Neural crest cell (in vitro differentiated cells): ENCODE data around the gene PLXDC2. TPM values are rescaled to one million over a fixed set of nuclear protein-coding genes. Genes with fewer than 3 reads are reported as not detected.

Experiments used
- DNase-seq: peaks from one replicate; pipeline ENCODE4 v3.0.0; 2021; ENCODE audit warnings: low read depth, mixed read lengths, low spot score
- H3K27ac Mint-ChIP-seq: one replicate; pipeline ENCODE4 v1.8.0; 2021; ENCODE audit warnings: mild to moderate bottlenecking, mixed read lengths; ENCODE audit not compliant: unreplicated experiment
- H3K27me3 Mint-ChIP-seq: 2 replicates; pipeline ENCODE4 v1.8.0; 2021; ENCODE audit warnings: low read depth, mild to moderate bottlenecking, mixed read lengths
- H3K36me3 Mint-ChIP-seq: 2 replicates; pipeline ENCODE4 v1.8.0; 2021; ENCODE audit warnings: low read depth, mild to moderate bottlenecking, mixed read lengths
- H3K4me1 Mint-ChIP-seq: 2 replicates; pipeline ENCODE4 v1.8.0; 2021; ENCODE audit warnings: mixed read lengths
- H3K4me3 Mint-ChIP-seq: one replicate; pipeline ENCODE4 v1.8.0; 2021; ENCODE audit warnings: mild to moderate bottlenecking, mixed read lengths
- H3K9me3 Mint-ChIP-seq: 2 replicates; pipeline ENCODE4 v1.8.0; 2021; ENCODE audit warnings: mixed read lengths
- CTCF ChIP-seq: fragments of 200-600 bp; sonication (generic); conservative IDR thresholded peaks from 2 replicates; pipeline ENCODE4 v1.5.0; 2021; ENCODE audit warnings: antibody characterized with exemption, mild to moderate bottlenecking
- total RNA-seq: library from RNA; stranded (reverse); gene quantifications from 2 replicates; pipeline ENCODE4 v1.2.1, GENCODE V29; 2021

PLXDC2 gene
- total RNA-seq, 1 donor from 2014 or later, result 4.0 TPM

- H3K4me1 Mint-ChIP-seq, result no peaks in the 10 kb centered on the region
- no peak for TF ChIP-seq CTCF
- H3K27me3 Mint-ChIP-seq, result no peaks in the 10 kb centered on the region
- DNase-seq, result no peak
- no peak overlapping the region for H3K27ac Mint-ChIP-seq
- peaks cover 5% of the 10 kb centered on the region for H3K9me3 Mint-ChIP-seq
- H3K36me3 Mint-ChIP-seq, result no peaks in the 10 kb centered on the region
- H3K4me3 Mint-ChIP-seq, result no peak overlapping the region
Observed at GRCh38 chr10:19803676-19804075, 12.6 kb upstream of the PLXDC2 start.

DNA sequence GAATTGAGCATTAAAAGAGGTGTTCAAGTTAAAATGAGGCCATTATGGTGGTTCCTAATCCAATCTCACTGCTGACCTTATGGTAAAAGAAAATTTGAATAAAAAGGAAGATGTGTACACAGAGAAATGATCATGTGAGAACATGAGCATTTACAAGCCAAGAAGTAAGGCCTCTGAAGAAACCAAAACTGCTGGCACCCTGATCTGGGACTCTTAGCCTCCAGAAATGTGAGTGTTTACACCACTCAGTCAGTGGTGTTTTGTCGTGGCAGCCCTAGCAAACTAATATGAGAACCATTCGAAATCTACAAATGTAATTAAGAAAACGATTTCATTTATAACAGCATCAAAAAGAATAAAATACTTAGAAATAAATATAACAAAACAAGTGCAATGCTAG lies 6.8 kb upstream of the PLXDC2 start:
- H3K36me3 Mint-ChIP-seq, result no peaks in the 10 kb centered on the region
- no peak overlapping the region for H3K27ac Mint-ChIP-seq
- H3K9me3 Mint-ChIP-seq, result peaks cover 5% of the 10 kb centered on the region
- no peak overlapping the region for H3K4me3 Mint-ChIP-seq
- H3K27me3 Mint-ChIP-seq, result peaks cover 28% of the 10 kb centered on the region
- peaks cover under 1% of the 10 kb centered on the region for H3K4me1 Mint-ChIP-seq
- TF ChIP-seq CTCF, result no peak
- no peak for DNase-seq

GRCh38 chr10:19811540-19811939 lies 4.7 kb upstream of the PLXDC2 start:
- peaks cover 41% of the 10 kb centered on the region for H3K27me3 Mint-ChIP-seq
- peak; percentile 61 for TF ChIP-seq CTCF
- H3K9me3 Mint-ChIP-seq, result no peaks in the 10 kb centered on the region
- no peak for DNase-seq
- peaks cover 9% of the 10 kb centered on the region for H3K4me1 Mint-ChIP-seq
- H3K27ac Mint-ChIP-seq, result no peak overlapping the region
- peak overlapping the region; percentile 47 for H3K4me3 Mint-ChIP-seq
- no peaks in the 10 kb centered on the region for H3K36me3 Mint-ChIP-seq

GRCh38 chr10:19812976-19813375 lies 3.3 kb upstream of the PLXDC2 start:
- peaks cover 55% of the 10 kb centered on the region for H3K27me3 Mint-ChIP-seq
- H3K9me3 Mint-ChIP-seq, result no peaks in the 10 kb centered on the region
- no peak for DNase-seq
- no peak for TF ChIP-seq CTCF
- H3K4me3 Mint-ChIP-seq, result peak overlapping the region; percentile 47
- no peaks in the 10 kb centered on the region for H3K36me3 Mint-ChIP-seq
- peaks cover 20% of the 10 kb centered on the region for H3K4me1 Mint-ChIP-seq
- no peak overlapping the region for H3K27ac Mint-ChIP-seq

- H3K4me1 Mint-ChIP-seq, result peaks cover 25% of the 10 kb centered on the region
- no peaks in the 10 kb centered on the region for H3K9me3 Mint-ChIP-seq
- peak; percentile 39 for DNase-seq
- H3K4me3 Mint-ChIP-seq, result peak overlapping the region; percentile 84
- peaks cover 73% of the 10 kb centered on the region for H3K27me3 Mint-ChIP-seq
- H3K36me3 Mint-ChIP-seq, result no peaks in the 10 kb centered on the region
- peak; percentile 11 for TF ChIP-seq CTCF
- H3K27ac Mint-ChIP-seq, result no peak overlapping the region
Observed at GRCh38 chr10:19815036-19815730, 1.0 kb upstream of the PLXDC2 start.
